Fibroblast of lung (primary cell): ENCODE measurements around the gene CHN2.

Source experiments
- EZH2 ChIP-seq: IDR thresholded peaks from 2 replicates; pipeline ENCODE4 v1.5.1; 2012; ENCODE audit warnings: low read length, control low read depth, mild to moderate bottlenecking; ENCODE audit errors: missing control alignments
- TF ChIP-seq, protein P1 (sequence below), 2 donors: IDR thresholded peaks in 1 of 2; conservative IDR thresholded peaks in 1 of 2; 1 replicate in 1 of 2; 2 replicates in 1 of 2; pipeline ENCODE4 v1.5.1; 2011 to 2012; ENCODE audit warnings: low read length in 2 of 2, control low read depth in 1 of 2, inconsistent platforms in 1 of 2, low read depth in 1 of 2, mild to moderate bottlenecking in 1 of 2

DNA sequence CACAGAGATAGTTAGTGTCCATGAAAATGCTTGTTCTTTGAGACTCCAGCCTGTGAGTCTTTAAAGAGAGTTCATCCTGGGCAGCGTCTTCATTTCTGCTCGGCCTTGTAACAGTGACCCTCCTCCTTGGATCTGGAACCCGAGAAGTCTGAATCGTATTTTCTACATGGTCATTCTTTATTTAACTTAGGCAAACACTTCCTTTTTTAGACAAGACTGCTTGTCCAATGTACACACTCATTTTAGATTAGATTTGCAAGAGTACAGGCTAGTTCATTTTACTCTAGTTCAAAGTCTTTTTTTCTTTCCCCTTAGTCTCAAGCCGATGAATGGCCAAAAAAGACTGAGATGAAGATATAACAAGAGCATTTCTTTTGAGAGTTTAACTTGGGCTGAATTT is 133.5 kb downstream of the CHN2 start:
- TF ChIP-seq, protein P1, sequence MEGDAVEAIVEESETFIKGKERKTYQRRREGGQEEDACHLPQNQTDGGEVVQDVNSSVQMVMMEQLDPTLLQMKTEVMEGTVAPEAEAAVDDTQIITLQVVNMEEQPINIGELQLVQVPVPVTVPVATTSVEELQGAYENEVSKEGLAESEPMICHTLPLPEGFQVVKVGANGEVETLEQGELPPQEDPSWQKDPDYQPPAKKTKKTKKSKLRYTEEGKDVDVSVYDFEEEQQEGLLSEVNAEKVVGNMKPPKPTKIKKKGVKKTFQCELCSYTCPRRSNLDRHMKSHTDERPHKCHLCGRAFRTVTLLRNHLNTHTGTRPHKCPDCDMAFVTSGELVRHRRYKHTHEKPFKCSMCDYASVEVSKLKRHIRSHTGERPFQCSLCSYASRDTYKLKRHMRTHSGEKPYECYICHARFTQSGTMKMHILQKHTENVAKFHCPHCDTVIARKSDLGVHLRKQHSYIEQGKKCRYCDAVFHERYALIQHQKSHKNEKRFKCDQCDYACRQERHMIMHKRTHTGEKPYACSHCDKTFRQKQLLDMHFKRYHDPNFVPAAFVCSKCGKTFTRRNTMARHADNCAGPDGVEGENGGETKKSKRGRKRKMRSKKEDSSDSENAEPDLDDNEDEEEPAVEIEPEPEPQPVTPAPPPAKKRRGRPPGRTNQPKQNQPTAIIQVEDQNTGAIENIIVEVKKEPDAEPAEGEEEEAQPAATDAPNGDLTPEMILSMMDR (conservative IDR thresholded peaks at IDR 0.05 in 1 of 2, IDR thresholded peaks at IDR 0.05 in 1 of 2; ENCODE audit: low read depth in 1 of 2, low read length in 2 of 2), result no peak
- TF ChIP-seq EZH2, result no peak
